Stimulated activated CD8-positive, alpha-beta memory T cell treated with anti-CD3 and anti-CD28 coated beads, Interleukin-7, amount 100 ng/mL, for 48 hours (primary cell): ENCODE measurements around the gene HK2.
"Not testable (repeated sequence)": the region's sequence is repeated elsewhere in the genome, so short reads cannot be mapped to it uniquely, and the experiment has no call there.

Experiments
- DNase-seq, 2 donors: peaks; one replicate each; pipeline ENCODE4 v3.0.0-alpha.2; 2020; ENCODE audit warnings: low read depth in 1 of 2; ENCODE audit errors: extremely low read depth in 1 of 2

Gene HK2

GRCh38 chr2:74833418-74834233 is at the start of gene HK2:
HK2 (plus strand) TSS chr2:74834127; CDS start chr2:74834581, 454 bp downstream.
- peak; percentile 74 to 79 for DNase-seq

DNA sequence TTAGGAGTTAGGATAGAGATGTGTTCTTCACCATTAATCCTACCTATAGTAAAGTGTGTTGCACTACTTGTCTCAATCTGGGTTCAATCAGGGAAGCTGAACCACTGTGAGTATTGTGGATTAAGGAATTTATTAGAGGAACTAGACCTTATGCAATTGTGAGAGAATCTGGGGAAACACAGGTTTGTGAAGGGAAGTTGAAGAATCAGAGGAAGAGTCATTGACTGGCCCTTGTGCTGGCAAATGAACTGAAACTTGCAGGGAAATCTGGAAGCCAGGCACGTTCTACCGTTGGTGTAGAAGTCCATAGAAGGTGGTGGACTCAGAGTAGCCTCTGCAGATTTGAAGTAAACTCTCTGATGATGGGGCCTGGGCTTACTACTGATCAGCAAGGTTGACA is 44.7 kb upstream of the HK2 start:
- DNase-seq, result no peak

GRCh38 chr2:74792282-74792681 is 41.6 kb upstream of the HK2 start:
- no peak for DNase-seq

DNA sequence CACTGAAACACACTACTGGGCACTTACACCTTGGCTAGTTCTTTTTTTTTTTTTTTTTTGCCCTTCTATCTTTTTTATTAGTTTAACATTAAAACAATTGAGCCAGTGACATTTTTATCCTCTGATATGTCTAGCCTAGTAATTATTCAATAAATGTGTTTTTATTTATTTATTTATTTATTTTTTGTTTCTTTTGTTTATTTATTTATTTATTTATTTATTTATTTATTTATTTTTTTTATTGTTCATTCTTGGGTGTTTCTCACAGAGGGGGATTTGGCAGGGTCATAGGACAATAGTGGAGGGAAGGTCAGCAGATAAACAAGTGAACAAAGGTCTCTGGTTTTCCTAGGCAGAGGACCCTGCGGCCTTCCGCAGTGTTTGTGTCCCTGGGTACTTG is 39.0 kb upstream of the HK2 start:
- DNase-seq, result not testable (repeated sequence)

DNA sequence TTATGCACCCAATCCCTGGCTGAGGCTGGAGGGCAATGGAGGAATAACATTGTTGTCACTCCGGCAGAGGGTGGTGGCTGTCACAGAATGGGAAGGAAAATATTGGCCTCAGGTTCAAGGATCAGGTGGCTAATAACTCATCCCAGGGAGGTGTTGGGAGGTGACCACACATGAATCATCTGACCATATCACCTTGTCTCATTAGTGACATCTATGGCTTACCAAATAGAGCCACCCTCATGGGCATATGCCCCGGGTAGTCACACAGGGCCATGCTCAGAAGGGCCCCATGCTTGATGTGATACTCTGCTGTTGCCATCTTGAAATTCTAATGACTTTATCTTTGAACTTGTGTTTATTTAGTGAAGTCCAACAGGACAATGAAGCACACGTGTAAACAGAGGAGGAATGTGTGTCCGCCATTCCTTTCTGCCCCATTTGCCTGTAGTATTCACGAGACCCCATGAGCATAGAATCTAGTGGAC is 27.5 kb upstream of the HK2 start:
- DNase-seq, result no peak

DNA sequence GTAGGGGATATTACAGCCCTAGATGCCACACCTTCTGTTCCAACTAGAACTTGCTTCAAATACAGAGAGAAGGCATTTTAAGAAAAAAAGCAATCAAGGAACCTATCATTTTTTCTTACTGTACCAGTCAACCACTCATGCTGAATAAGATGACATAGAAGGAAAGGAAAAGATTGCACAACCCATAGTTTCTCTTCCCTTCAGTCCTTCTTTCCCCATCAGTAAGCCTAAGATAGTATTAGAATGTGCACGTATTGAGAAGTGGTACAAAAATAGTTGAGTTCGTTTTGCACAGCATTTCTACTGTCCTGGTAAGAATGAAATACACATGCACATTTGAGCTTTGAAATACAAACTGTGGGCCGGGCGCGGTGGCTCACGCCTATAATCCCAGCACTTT is 27.0 kb upstream of the HK2 start:
- no peak for DNase-seq

GRCh38 chr2:74812787-74813590 is 20.9 kb upstream of the HK2 start:
- no peak for DNase-seq

DNA sequence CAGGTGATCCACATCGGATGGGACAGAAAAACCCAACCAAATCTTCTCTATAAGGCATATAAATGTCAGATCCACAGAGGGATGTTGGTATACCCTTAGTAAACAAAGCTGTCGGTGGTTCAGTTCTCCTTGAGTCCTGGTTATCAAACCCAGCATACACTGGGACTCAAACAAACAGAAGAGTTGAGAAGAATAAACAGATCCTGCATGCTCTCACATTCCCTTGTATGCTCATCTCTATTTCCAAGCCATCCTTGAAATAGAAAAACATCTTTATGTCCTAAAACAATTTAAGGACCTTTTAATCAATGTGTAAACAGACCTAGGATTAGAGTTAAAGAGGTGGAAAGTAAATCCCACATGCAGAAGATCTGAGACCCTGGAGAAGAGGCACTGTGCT is 19.8 kb upstream of the HK2 start:
- no peak for DNase-seq

DNA sequence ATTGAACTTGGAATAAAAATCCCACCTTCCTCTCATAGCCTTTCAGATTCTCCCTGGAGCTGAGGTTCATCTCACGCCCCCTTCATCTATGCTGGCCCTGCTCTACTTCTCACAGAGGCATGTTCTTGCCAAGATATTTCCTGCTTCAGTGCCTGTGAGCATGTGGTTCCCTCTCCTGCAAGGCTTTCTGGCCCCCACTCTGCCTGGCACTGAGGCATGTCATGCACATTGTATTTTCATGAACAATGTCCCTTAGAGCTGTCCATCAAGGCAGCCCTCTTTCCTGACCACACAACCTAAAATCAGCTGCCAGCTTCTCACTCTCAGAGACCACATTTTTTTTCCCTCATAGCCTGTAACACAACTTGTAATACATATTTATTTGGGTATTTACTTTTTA is 18.0 kb upstream of the HK2 start:
- DNase-seq, result no peak

- DNase-seq, result no peak
Measured at GRCh38 chr2:74816540-74817303, 17.2 kb upstream of the HK2 start.

GRCh38 chr2:74817304-74817675 is 16.6 kb upstream of the HK2 start:
- DNase-seq, result no peak

- no peak for DNase-seq
Measured at GRCh38 chr2:74819702-74820101, 14.2 kb upstream of the HK2 start.

- DNase-seq, result no peak
Measured at GRCh38 chr2:74821177-74822126, 12.5 kb upstream of the HK2 start.

- no peak for DNase-seq
Measured at GRCh38 chr2:74822771-74823566, 11.0 kb upstream of the HK2 start.

DNA sequence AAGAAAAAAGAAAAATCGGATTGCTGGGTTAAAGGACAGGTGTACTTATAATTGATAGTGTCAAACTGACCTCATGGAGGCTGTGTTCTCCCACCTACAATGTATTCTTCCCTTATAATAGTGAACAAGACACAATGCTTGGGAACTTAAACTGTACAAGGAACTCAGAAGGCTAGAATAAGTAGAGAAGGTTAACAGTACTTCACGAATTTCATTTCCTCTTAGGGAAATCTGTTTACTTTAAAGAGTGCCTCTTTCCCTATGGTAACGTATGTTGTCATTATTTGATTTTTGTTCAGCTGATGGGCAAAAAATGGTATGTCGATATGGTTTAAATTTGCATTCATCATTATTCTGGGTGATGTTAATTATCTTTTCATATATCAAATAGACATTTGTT is 9.2 kb upstream of the HK2 start:
- no peak for DNase-seq

DNA sequence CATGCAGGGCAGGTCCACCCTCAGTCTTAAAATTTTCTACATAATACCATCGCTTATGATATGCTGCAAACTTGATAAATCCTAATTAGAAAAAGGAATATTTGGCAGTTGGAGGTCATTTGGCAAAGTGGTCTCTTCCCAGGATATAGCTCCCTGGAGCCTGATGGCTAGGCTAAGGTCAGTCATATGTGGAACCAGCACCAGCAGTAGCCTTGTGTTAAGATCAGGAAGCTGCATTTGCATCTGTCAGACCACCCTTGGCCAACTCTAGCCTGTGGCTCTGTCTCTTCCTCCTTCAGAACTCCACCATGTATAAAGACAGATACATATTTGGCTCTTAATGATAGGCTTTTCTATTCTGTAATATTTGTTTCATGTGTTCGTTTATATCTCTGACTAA is 5.4 kb upstream of the HK2 start:
- no peak for DNase-seq

- DNase-seq, result no peak
Measured at GRCh38 chr2:74831693-74832530, 2.0 kb upstream of the HK2 start.

- DNase-seq, result not testable (repeated sequence)
Measured at GRCh38 chr2:74834234-74834791, 386 bp downstream of the HK2 start.
